AG09319 (cell line): ENCODE data around the gene MYH10.

Source experiments
- DNase-seq: peaks from one replicate; pipeline ENCODE4 v3.0.0-alpha.2; 2010; ENCODE audit warnings: low read depth; ENCODE audit errors: extremely low read depth
- CTCF ChIP-seq: IDR thresholded peaks from 2 replicates; pipeline ENCODE4 v1.5.1; 2011; ENCODE audit warnings: low read depth, mild to moderate bottlenecking, inconsistent platforms, low read length, moderate library complexity

The MYH10 gene

DNA sequence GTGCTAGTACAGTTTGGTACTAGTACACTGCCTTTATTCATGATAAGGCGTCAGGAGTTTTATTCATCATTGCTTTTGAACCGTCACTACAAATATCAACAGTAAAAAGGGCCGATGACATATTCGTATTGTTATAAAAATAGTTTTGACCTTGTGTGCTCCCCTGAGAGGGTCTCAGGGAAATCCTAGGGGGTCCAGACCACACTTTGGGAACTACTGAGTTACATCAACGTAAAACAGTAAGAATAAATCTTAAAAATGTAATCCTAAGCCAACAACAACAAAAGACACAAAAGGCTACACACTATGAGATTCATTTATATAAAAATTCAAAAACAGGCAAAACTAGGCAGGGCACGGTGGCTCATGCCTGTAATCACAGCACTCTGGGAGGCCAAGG is 11.2 kb downstream of the MYH10 start:
- TF ChIP-seq CTCF, result no peak
- no peak for DNase-seq

DNA sequence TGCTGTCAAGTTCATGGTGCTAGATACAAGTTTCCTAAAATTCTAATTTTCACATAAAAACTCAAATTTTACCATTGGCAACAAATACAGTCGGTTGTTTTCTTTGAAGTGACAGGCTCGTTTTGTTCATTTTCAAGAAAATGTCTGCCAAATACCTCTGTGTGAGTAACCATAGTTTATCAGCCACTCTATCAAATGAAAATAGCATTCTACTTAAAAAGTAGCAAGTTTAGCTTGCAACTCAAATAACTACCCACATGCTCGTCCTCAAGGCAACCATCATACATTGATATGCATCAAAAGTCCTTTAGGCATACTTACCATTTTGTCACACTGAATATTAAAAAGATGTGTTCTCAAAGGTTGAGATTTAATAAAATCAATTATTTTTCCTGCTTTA is 11.7 kb downstream of the MYH10 start:
- DNase-seq, result no peak
- TF ChIP-seq CTCF, result no peak

DNA sequence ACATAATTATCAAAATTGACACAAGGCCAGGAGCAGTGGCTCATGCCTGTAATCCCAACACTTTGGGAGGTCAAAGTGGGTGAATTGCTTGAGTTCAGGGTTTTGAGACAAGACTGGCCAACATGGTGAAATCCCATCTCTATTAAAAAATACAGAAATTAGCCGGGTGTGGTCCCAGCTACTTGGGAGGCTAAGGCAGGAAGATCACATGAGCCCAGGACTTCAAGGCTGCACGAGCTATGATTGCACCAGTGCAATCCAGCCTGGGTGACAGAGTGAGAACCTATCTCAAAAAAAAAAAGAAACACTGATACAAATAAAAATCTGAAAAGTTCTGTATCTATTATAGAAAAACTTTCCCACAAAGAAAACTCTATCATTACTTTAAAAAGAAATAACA is 15.5 kb downstream of the MYH10 start:
- DNase-seq, result no peak
- TF ChIP-seq CTCF, result no peak

DNA sequence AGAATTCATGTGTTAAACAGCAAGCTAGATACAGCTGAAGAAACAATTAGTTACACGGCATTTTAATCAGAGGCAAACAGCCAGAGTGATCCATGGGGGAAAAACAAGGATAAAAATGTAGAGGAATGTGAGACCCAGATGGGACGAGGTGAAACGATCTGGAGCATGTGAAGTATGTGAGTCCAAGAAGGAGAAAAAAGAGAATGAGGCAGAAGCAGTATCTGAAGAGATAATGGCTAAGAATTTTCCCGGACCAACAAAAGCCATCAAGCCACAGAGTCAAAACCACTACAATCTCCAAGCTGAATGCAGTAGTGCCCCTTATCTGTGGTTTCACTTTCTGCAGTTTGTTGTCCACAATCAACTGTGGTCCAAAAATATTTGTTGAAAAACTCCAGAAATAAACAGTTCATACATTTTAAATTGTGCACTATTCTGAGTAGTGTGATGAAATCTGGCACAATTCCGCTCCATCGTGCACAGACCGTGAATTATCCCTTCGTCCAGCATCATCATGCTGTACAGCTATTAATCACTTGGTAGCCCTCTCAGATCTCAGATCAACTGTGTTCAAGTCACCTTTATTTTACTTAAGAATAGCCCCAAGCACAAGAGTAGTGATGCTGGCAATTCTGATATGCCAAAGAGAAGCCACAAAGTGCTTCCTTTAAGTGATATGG is 18.8 kb downstream of the MYH10 start:
- TF ChIP-seq CTCF, result no peak; the same call in 1 of the 2 replicates
- DNase-seq, result no peak

- no peak for TF ChIP-seq CTCF
- no peak for DNase-seq
Measured at GRCh38 chr17:8611137-8611536, 19.4 kb downstream of the MYH10 start.

DNA sequence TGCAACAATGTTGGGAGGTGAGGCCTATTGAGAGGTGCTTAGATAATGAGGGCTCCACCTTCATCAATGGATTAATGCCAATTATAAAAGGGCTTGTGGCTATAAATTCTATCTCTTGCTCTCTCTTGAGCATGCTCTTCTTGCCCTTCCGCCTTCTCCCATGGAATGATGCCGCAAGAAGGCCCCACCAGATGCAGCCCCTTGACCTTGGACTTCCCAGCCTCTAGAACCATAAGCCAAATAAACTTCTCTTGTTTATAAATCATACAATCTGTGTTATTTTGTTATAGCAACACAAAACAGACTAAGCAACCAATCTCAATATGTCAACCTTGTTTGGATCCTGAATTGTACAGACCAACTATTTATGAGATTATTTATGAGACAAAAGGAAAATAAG is 20.0 kb downstream of the MYH10 start:
- no peak for TF ChIP-seq CTCF
- DNase-seq, result no peak

DNA sequence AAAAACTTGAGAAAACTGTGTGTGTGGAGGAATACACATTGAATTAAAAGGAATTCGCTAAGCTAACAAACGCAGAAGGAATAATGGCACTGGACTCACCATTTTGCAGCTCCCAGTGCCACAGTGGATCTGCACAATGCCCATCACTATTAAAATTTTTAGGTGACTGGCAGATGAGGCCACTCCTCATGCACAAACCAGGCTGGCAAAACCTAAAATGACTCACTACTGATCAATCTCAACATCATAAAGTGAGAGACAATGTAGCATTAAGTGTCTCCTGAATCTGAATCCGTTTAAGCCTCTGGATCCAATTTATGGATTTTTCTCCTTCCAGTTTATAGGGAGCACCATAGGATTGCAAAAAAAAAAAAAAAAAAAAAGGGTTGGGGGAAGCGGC is 20.6 kb downstream of the MYH10 start:
- TF ChIP-seq CTCF, result no peak
- no peak for DNase-seq
